HL-60/S4 treated with retinoic acid at 250 ng/mL for 4 days and 3 days (cell line): Measurements from ENCODE around the gene TENT4A.

Experiments used
- in situ Hi-C: fragments of 300-500 bp; cut with MboI; formaldehyde crosslinking; loops from 2 replicates; pipeline ENCODE4 v1.7.0; 2022; ENCODE audit warnings: low sequenced_read_pairs

Gene TENT4A

GRCh38 chr5:6717247-6717646 is 4.0 kb downstream of the TENT4A start:
- in situ Hi-C loops, result no loop called here

GRCh38 chr5:6717687-6718086 is 4.5 kb downstream of the TENT4A start:
- in situ Hi-C loops, result no loop called here

GRCh38 chr5:6718161-6718681 is 5.0 kb downstream of the TENT4A start:
- in situ Hi-C loops, result no loop called here

GRCh38 chr5:6718718-6719117 is 5.5 kb downstream of the TENT4A start:
- in situ Hi-C loops, result no loop called here

- in situ Hi-C loops, result no loop called here
Observed at GRCh38 chr5:6719417-6719816, 6.2 kb downstream of the TENT4A start.

GRCh38 chr5:6719896-6720560 is 6.8 kb downstream of the TENT4A start:
- in situ Hi-C loops, result no loop called here

- in situ Hi-C loops, result no loop called here
Observed at GRCh38 chr5:6720561-6720921, 7.3 kb downstream of the TENT4A start.

- in situ Hi-C loops, result no loop called here
Observed at GRCh38 chr5:6721442-6721841, 8.2 kb downstream of the TENT4A start.

GRCh38 chr5:6722015-6722414 is 8.8 kb downstream of the TENT4A start:
- in situ Hi-C loops, result no loop called here

GRCh38 chr5:6723122-6723815 is 10.0 kb downstream of the TENT4A start:
- in situ Hi-C loops, result no loop called here

GRCh38 chr5:6723816-6724300 is 10.6 kb downstream of the TENT4A start:
- in situ Hi-C loops, result no loop called here

GRCh38 chr5:6724321-6724929 is 11.2 kb downstream of the TENT4A start:
- in situ Hi-C loops, result no loop called here

- in situ Hi-C loops, result no loop called here
Observed at GRCh38 chr5:6725421-6725820, 12.2 kb downstream of the TENT4A start.

- in situ Hi-C loops, result no loop called here
Observed at GRCh38 chr5:6726006-6726405, 12.8 kb downstream of the TENT4A start.

GRCh38 chr5:6727231-6727630 is 14.0 kb downstream of the TENT4A start:
- in situ Hi-C loops, result no loop called here

- in situ Hi-C loops, result no loop called here
Observed at GRCh38 chr5:6728011-6728794, 15.0 kb downstream of the TENT4A start.

- in situ Hi-C loops, result no loop called here
Observed at GRCh38 chr5:6728795-6729183, 15.6 kb downstream of the TENT4A start.

GRCh38 chr5:6729386-6730310 is 16.4 kb downstream of the TENT4A start:
- in situ Hi-C loops, result no loop called here

GRCh38 chr5:6730407-6730806 is 17.2 kb downstream of the TENT4A start:
- in situ Hi-C loops, result no loop called here

- in situ Hi-C loops, result no loop called here
Observed at GRCh38 chr5:6730807-6731206, 17.6 kb downstream of the TENT4A start.
